HepG2 (cell line): ENCODE measurements around the gene TEX261. TPM values are rescaled to one million over a fixed set of nuclear protein-coding genes. Genes with fewer than 3 reads are reported as not detected.

ENCODE experiments used
- FOXP1 ChIP-seq, 2 experiments: fragments of 450-650 bp in 1 of 2; IDR thresholded peaks; 2 replicates each; pipeline ENCODE4 v1.6.1; 2017 to 2018; ENCODE audit warnings: antibody characterized with exemption in 1 of 2
- IRF2 ChIP-seq: IDR thresholded peaks from 2 replicates; pipeline ENCODE4 v1.6.1; 2018; ENCODE audit warnings: missing genetic modification reagents, missing compliant biosample characterization
- KDM4B ChIP-seq: sonication (generic); formaldehyde crosslinking; IDR thresholded peaks from 2 replicates; pipeline ENCODE4 v1.4.0; 2020; ENCODE audit warnings: missing genetic modification reagents
- KMT2B ChIP-seq: IDR thresholded peaks from 2 replicates; pipeline ENCODE4 v1.6.1; 2016; ENCODE audit warnings: missing genetic modification reagents, missing compliant biosample characterization
- NR1H2 ChIP-seq: sonication (generic); formaldehyde crosslinking; IDR thresholded peaks from 2 replicates; pipeline ENCODE4 v1.8.1; 2022; ENCODE audit warnings: low read depth, missing genetic modification reagents, borderline replicate concordance
- SAP130 ChIP-seq: IDR thresholded peaks from 2 replicates; pipeline ENCODE4 v1.6.1; 2016; ENCODE audit warnings: low read depth
- SIN3B ChIP-seq: fragments of 150-350 bp; IDR thresholded peaks from 2 replicates; pipeline ENCODE4 v1.6.1; 2014; ENCODE audit warnings: low read length
- SNRNP70 ChIP-seq: fragments of 200-400 bp; formaldehyde crosslinking; IDR thresholded peaks from 2 replicates; pipeline ENCODE4 v1.6.1; 2017; ENCODE audit warnings: mild to moderate bottlenecking, low read depth, low read length, moderate library complexity
- ZNF556 ChIP-seq: sonication (generic); formaldehyde crosslinking; IDR thresholded peaks from 2 replicates; pipeline ENCODE4 v1.4.0; 2020; ENCODE audit warnings: mild to moderate bottlenecking, missing genetic modification reagents, borderline replicate concordance
- ZNF770 ChIP-seq: sonication (generic); formaldehyde crosslinking; IDR thresholded peaks from 2 replicates; pipeline ENCODE4 v1.5.0; 2020; ENCODE audit warnings: mild to moderate bottlenecking, missing genetic modification reagents
- ZNF792 ChIP-seq: IDR thresholded peaks from 2 replicates; pipeline ENCODE4 v1.6.1; 2016
- ZNF883 ChIP-seq: sonication (generic); formaldehyde crosslinking; IDR thresholded peaks from 2 replicates; pipeline ENCODE4 v1.5.1; 2020; ENCODE audit warnings: mild to moderate bottlenecking, missing genetic modification reagents; ENCODE audit errors: not compliant biosample characterization
- polyA plus RNA-seq, 8 experiments: library from polyadenylated mRNA; depleted of rRNA in 3 of 8; stranded (reverse) in 7 of 8; unstranded in 1 of 8; fragments of >200 nt; fragmentation: Illumina TruSeq in 4 of 8; extraction: Trizol in 4 of 8; gene quantifications; 2 replicates each; pipeline versions ENCODE4 v1.2.1 to v1.2.3, GENCODE V29; 2011 to 2016; ENCODE audit warnings: low read depth in 4 of 8, missing spikeins in 1 of 8, mixed read lengths in 1 of 8; ENCODE audit not compliant: insufficient read depth in 1 of 8
- total RNA-seq, 5 experiments: library from RNA; depleted of rRNA; stranded (reverse); fragments of >200 nt; fragmentation: Illumina TruSeq; extraction: Trizol; gene quantifications; 2 replicates each; pipeline ENCODE4 v1.2.3, GENCODE V29; 2016; ENCODE audit warnings: low read depth in 1 of 5
- TF ChIP-seq, protein P1 (sequence below): sonication (generic); formaldehyde crosslinking; IDR thresholded peaks from 2 replicates; pipeline ENCODE4 v1.8.1; 2023; ENCODE audit warnings: mild to moderate bottlenecking, missing genetic modification reagents
- TF ChIP-seq, protein P2 (sequence below): sonication (generic); formaldehyde crosslinking; IDR thresholded peaks from 2 replicates; pipeline ENCODE4 v1.4.0; 2020; ENCODE audit warnings: missing genetic modification reagents
- TF ChIP-seq, protein P3 (sequence below): sonication (generic); formaldehyde crosslinking; IDR thresholded peaks from 2 replicates; pipeline ENCODE4 v1.4.0; 2020; ENCODE audit warnings: missing genetic modification reagents, borderline replicate concordance
- TF ChIP-seq, protein P4 (sequence below): sonication (generic); formaldehyde crosslinking; conservative IDR thresholded peaks from 2 replicates; pipeline ENCODE4 v1.8.0; 2022; ENCODE audit warnings: missing genetic modification reagents

TEX261 gene
- total and polyA plus RNA-seq, 2 of the 13 experiments (the other 11 are each of a cell fraction or from before 2014, with no cell fraction given) = 43.8 to 78.7 TPM

- TF ChIP-seq, protein P1, sequence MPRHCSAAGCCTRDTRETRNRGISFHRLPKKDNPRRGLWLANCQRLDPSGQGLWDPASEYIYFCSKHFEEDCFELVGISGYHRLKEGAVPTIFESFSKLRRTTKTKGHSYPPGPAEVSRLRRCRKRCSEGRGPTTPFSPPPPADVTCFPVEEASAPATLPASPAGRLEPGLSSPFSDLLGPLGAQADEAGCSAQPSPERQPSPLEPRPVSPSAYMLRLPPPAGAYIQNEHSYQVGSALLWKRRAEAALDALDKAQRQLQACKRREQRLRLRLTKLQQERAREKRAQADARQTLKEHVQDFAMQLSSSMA = no peak
- TF ChIP-seq, protein P2, sequence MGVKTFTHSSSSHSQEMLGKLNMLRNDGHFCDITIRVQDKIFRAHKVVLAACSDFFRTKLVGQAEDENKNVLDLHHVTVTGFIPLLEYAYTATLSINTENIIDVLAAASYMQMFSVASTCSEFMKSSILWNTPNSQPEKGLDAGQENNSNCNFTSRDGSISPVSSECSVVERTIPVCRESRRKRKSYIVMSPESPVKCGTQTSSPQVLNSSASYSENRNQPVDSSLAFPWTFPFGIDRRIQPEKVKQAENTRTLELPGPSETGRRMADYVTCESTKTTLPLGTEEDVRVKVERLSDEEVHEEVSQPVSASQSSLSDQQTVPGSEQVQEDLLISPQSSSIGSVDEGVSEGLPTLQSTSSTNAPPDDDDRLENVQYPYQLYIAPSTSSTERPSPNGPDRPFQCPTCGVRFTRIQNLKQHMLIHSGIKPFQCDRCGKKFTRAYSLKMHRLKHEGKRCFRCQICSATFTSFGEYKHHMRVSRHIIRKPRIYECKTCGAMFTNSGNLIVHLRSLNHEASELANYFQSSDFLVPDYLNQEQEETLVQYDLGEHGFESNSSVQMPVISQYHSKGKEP = no peak
- TF ChIP-seq, protein P3, sequence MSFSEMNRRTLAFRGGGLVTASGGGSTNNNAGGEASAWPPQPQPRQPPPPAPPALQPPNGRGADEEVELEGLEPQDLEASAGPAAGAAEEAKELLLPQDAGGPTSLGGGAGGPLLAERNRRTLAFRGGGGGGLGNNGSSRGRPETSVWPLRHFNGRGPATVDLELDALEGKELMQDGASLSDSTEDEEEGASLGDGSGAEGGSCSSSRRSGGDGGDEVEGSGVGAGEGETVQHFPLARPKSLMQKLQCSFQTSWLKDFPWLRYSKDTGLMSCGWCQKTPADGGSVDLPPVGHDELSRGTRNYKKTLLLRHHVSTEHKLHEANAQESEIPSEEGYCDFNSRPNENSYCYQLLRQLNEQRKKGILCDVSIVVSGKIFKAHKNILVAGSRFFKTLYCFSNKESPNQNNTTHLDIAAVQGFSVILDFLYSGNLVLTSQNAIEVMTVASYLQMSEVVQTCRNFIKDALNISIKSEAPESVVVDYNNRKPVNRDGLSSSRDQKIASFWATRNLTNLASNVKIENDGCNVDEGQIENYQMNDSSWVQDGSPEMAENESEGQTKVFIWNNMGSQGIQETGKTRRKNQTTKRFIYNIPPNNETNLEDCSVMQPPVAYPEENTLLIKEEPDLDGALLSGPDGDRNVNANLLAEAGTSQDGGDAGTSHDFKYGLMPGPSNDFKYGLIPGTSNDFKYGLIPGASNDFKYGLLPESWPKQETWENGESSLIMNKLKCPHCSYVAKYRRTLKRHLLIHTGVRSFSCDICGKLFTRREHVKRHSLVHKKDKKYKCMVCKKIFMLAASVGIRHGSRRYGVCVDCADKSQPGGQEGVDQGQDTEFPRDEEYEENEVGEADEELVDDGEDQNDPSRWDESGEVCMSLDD (CRISPR knock-in tag) = no peak
- TF ChIP-seq SAP130 (CRISPR knock-in tag) (peak; percentile 72), NR1H2 (no peak), ZNF883 (CRISPR knock-in tag) (no peak), IRF2 (CRISPR knock-in tag) (peak; percentile 64), FOXP1 (IDR thresholded peaks at IDR 0.05) (no peak), FOXP1 (CRISPR knock-in tag; IDR thresholded peaks at IDR 0.05) (no peak), ZNF770 (CRISPR knock-in tag) (no peak), ZNF556 (CRISPR knock-in tag) (no peak), ZNF792 (CRISPR knock-in tag) (no peak; the same call in 1 of the 2 replicates), SNRNP70 (no peak), KMT2B (CRISPR knock-in tag) (peak; percentile 72), KDM4B (CRISPR knock-in tag) (0 out of 2 replicates have a peak, but pooled peaks have one; percentile 28), SIN3B (no peak)
- TF ChIP-seq, protein P4, sequence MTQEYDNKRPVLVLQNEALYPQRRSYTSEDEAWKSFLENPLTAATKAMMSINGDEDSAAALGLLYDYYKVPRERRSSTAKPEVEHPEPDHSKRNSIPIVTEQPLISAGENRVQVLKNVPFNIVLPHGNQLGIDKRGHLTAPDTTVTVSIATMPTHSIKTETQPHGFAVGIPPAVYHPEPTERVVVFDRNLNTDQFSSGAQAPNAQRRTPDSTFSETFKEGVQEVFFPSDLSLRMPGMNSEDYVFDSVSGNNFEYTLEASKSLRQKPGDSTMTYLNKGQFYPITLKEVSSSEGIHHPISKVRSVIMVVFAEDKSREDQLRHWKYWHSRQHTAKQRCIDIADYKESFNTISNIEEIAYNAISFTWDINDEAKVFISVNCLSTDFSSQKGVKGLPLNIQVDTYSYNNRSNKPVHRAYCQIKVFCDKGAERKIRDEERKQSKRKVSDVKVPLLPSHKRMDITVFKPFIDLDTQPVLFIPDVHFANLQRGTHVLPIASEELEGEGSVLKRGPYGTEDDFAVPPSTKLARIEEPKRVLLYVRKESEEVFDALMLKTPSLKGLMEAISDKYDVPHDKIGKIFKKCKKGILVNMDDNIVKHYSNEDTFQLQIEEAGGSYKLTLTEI (CRISPR knock-in tag) = no peak
Observed at GRCh38 chr2:71000780-71001591, 6.3 kb upstream of the TEX261 start (continued).
